ENCODE results near the gene EBPL.
"Not testable (repeated sequence)": the region's sequence is repeated elsewhere in the genome, so short reads cannot be mapped to it uniquely, and the experiment has no call there.

The EBPL gene

GRCh38 chr13:49638030-49638743 is 53.1 kb downstream of the EBPL start:
- in situ Hi-C loops (cut with MboI; ENCODE audit: low sequenced_read_pairs) = no loop called here

DNA sequence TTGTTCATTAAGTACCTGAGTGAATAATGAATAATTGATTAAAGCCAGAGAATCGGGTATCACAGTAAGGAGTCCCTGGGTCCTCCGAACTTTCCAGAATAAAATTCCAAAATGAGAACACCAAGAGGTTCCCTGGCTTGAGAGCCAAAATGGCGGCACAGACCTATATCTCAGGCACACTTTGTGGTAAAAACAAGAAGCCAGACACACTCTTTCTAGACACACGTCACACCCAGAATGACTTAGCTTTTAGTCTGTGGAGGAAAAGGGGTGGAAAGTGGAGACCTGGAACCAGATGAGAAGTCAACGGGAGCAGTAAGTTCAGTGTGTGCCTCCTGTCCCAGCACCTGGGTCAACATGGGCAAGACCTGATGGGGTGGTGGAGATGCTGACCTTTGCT is 54.6 kb downstream of the EBPL start:
- in situ Hi-C loops (cut with MboI; ENCODE audit: low sequenced_read_pairs) = no loop called here

DNA sequence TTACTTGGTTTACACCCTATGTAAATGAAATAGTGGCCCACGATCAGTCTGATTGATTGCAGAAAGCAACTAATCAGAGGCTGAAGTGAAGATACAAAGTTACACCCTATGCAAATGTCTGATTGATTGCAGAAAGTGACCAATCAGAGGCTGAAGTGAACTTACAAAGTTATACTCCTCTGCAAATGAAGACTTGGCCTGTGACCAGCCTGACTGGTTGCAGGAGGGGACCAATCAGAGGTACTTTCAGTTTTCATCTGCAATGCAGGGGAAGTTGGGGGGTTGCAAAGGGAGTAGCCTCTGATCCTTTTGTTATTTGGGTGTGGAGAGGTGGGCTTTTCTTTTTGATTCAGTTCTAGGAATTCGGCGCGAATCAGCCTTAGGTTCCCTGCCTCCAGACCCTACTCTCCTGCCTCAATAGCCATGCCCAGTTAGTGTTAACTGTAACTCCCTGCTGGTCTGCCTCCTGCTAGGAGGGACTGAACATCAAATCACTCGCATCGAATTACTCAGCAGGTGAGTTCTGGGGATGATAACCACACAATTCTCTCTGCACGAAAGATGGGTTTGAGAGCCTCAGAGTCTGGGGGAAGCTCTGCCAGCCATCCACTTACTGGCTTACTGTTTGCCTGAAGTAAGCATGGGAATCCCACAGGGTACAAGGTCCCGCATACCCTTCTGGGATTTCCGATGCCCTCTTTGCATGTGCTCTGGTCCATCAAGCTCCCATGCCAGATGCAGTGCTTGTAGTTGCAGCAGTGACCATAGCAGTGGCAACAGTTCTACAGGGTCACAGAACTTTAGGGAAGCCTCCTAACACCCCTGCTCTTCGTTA is 55.5 kb downstream of the EBPL start:
- in situ Hi-C loops (cut with MboI; ENCODE audit: low sequenced_read_pairs) = no loop called here

- in situ Hi-C loops (cut with MboI; ENCODE audit: low sequenced_read_pairs) = no loop called here
Measured at GRCh38 chr13:49633710-49634109, 57.6 kb downstream of the EBPL start.

DNA sequence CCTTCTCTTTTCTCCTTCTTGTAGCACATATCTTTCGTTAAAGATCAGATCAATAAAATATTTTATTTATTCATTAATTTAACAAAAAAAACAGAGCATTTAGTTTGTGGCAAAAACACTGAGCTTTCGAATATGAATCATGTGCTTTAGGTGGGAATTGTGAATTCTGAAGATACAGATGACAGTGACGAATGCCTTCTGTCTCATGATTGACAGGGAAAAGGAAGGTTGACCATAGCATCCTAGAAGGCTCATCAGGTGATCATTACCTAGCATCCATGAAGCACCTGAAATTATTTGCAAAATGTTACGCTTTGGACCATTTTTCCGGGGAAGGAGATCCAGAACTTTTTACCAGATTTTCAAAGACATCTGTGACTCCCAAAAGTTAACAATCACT is 59.1 kb downstream of the EBPL start:
- in situ Hi-C loops (cut with MboI; ENCODE audit: low sequenced_read_pairs) = no loop called here

DNA sequence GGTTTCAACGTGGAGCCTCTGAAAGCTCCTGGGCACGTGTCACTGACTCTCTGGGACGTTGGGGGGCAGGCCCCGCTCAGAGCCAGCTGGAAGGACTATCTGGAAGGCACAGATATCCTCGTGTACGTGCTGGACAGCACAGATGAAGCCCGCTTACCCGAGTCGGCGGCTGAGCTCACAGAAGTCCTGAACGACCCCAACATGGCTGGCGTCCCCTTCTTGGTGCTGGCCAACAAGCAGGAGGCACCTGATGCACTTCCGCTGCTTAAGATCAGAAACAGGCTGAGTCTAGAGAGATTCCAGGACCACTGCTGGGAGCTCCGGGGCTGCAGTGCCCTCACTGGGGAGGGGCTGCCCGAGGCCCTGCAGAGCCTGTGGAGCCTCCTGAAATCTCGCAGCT is 60.7 kb downstream of the EBPL start:
- in situ Hi-C loops (cut with MboI; ENCODE audit: low sequenced_read_pairs) = no loop called here

DNA sequence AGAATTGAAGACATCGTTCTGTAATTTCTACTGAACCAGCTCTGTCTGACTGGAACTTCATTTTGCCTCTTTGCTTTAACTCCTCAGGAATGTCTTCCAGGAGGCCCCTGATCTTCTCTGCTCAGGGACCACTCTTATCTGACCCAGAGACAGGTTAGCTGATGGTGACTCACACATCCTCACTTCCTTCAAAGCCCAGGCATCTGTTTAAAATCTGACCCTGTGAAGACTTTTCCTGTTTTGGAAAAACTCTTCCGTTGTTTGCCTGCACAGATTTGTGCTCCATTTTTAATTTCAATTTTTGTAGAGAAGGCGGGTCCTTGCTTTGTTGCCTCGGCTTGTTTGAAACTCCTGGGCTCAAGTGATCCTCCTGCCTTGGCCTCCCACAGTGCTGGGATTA is 61.3 kb downstream of the EBPL start:
- in situ Hi-C loops (cut with MboI; ENCODE audit: low sequenced_read_pairs) = no loop called here

DNA sequence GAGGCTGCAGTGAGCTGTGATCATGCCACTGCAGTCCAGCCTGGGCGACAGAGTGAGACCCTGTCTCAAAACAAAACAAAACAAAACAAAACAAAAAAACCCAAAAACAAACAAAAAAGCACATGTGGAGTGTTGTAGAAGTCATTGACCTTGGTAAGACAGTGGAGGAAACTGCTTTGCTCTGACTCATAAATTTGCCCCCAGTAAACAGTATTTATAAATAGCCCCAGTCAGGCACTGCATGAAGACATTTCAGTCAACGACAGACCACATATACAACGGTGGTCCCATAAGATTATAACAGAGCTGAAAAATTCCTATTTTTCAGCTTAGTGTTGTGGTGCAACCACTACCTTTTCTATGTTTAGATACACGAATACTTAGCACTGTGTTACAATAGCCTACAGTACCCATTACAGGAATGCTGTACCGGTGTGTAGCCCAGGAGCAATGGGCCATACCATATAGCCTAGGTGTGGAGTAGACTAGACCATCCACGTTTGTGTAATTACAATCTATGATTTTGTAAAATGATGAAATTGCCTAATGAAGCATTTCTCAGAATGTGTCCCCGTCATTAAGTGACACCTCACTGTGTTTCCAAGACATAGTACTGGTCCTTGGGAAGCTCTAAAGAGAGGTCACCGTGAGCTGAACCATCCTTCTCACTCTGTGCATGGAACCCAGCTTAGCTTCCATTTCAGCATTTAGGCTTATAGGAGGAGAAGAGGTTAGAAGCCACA is 61.9 kb downstream of the EBPL start:
- in situ Hi-C loops (cut with MboI; ENCODE audit: low sequenced_read_pairs) = no loop called here

DNA sequence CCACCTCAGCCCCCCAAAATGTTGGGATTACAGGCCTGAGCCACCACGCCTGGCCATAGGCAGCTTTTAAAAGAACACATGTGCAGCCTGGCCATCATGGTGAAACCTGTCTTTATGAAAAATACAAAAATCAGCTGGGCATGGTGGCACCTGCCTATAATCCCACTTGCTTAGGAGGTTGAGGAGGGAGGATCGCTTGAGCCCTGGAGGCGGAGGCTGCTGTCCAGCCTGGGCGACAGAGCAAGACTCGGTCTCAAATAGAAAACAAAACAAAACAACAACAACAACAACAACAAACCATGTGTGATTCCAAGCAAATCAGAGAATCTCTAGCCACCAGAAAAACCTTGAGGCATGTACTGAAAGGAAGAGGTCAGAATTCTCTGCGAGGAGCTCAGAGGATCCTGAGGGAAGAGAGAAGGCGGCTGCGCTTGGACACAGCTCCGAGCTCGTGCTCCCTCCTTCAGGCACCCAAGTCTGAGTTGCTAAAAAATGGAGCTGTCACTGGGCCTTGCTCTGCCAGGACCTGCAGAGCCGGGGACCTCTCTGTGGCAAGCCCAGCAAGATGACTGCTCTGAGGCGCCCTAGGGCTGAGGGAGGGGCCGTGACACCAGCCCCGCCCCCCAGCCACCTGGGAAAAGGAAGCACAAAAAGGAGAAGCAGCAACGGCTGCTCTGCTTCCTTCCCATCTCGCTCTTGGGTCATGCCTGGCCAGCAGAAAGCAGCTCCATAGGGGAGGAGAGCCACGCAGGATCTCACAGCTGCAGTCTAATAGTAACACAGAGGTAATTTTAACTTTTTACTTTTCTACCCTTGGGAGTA is 63.2 kb downstream of the EBPL start, which contains the start of gene ARL11:
Gene ARL11 (plus strand): TSS at position 677 of the 822 bp plus-strand sequence. CDS start 1,941 bp downstream, outside the sequence.
- in situ Hi-C loops (cut with MboI; ENCODE audit: low sequenced_read_pairs) = no loop called here

DNA sequence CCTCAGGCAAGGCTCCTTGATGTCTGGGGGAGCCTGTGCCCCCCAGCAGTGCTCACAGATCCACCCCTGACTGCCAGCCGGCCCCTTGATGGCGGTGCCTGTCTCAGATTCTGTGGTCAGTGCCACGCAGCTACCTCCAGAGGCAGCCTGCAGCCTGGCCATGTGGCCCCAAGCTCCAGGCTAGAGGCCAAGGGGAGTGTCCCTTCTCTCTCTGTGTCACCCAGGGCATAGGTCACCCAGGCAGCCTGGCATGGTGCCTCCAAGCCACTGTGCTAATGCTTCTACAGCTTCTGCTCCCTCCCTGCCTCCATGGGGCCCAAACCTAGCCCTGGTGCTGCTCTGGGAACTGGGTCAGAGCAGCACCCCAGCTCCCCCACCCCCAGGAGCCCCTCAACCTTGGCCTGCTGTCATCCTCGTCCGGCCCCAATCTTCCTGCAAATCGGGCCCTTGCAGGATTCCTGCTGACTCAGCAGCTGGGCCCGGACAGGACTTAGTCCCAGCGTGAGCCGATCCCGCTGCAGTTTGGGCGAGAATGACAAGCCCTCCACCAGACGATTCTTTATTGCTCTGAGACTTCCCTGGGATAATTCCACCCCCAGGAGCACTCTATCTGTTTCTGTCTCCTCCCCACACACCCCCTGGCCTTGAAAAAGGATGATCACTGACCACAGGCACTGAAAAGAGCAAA is 65.8 kb downstream of the EBPL start:
- in situ Hi-C loops (cut with MboI; ENCODE audit: low sequenced_read_pairs) = no loop called here

DNA sequence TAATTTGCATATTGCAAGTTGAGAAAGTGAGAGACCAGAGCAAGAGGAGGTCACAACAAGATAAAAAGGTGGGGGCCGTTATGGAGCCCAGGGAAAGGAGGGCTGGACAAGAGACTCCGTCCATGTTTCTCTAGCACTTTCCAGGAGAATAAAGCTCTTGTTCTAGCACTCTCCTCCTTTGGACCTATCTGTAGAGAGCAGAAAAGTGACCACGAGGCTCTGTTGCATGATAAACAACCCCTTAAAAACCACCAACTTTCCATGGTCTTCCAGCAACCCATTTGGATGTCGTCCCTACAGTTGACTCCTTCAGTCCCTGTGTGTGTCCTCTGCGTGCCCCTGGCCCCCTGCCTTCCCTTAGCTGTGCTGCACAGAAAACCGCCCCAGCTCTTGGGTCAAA is 67.1 kb downstream of the EBPL start:
- in situ Hi-C loops (cut with MboI; ENCODE audit: low sequenced_read_pairs) = no loop called here

DNA sequence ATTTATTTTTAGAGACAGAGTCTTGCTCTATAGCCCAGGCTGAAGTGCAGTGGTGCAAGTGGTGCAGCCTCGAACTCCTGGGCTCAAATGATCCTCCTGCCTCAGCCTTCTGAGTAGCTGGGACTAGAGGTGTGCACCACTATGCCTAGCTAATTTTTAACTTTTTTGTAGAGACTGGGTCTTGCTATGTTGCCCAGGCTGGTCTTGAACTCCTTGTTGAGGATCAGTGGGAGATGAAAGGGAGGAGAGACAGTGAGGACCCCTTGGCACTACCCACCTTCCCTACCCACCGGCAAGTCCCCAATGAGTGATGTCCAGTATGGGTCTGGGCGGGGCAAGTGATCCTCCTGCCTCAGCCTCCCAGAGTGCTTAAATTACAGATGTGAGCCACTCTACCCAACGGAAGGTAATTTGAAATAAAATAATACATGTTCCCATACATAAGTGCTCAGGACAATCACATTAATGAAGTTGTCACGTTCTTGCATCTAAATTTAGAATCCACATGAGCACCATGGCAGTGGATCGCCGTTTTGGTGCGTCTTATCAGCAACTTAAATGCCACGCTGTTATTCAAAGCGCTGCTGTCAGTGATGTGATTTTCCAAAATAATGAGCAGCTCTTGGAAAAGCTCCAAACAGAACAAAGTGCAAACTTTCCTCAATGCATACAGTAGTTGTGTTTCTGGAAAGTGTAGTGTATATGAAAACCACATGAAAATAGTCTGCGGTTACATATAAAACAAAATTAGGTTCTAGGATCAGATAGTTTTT is 68.9 kb downstream of the EBPL start:
- in situ Hi-C loops (cut with MboI; ENCODE audit: low sequenced_read_pairs) = no loop called here

- in situ Hi-C loops (cut with MboI; ENCODE audit: low sequenced_read_pairs) = no loop called here
Measured at GRCh38 chr13:49620170-49620621, 71.1 kb downstream of the EBPL start.

DNA sequence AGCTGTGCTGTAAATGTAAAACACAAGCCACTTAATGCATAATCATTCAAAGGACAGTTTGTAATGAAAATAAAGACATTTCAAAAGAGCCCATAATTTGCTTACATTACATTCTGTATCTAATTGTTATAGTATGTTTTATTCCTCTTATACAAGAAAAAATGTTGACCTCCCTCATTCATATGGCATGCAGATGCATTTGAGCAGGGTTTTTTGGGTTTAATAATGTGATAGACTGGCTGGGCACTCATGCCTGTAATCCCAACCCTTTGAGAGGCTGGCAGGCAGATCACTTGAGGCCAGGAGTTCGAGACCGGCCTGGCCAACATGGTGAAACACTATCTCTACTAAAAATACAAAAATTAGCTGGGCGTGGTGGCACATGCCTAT is 74.6 kb downstream of the EBPL start:
- in situ Hi-C loops (cut with MboI; ENCODE audit: low sequenced_read_pairs) = no loop called here

- in situ Hi-C loops (cut with MboI; ENCODE audit: low sequenced_read_pairs) = no loop called here
Measured at GRCh38 chr13:49615836-49616675, 75.2 kb downstream of the EBPL start.

- in situ Hi-C loops (cut with MboI; ENCODE audit: low sequenced_read_pairs) = not testable (repeated sequence)
Measured at GRCh38 chr13:49612042-49612441, 79.2 kb downstream of the EBPL start.

Measured in HL-60/S4 (cell line).